ENCODE measurements around the gene DNMT3B.
"Not testable (repeated sequence)": the region's sequence is repeated elsewhere in the genome, so short reads cannot be mapped to it uniquely, and the experiment has no call there.

DNMT3B gene

GRCh38 chr20:32761831-32762753 lies at the start of gene DNMT3B:
TSS of gene DNMT3B (plus strand) at chr20:32762385. CDS start at chr20:32780324, 17,939 bp downstream.
- DNase-seq, result peak; percentile 76

GRCh38 chr20:32718749-32719348 lies 43.3 kb upstream of the DNMT3B start:
- no peak for DNase-seq

GRCh38 chr20:32727683-32728082 lies 34.5 kb upstream of the DNMT3B start:
- DNase-seq, result no peak

GRCh38 chr20:32728435-32728834 lies 33.8 kb upstream of the DNMT3B start:
- not testable (repeated sequence) for DNase-seq

GRCh38 chr20:32729334-32729733 lies 32.9 kb upstream of the DNMT3B start:
- DNase-seq, result not testable (repeated sequence)

- no peak for DNase-seq
Measured at GRCh38 chr20:32731882-32732266, 30.3 kb upstream of the DNMT3B start.

- no peak for DNase-seq
Measured at GRCh38 chr20:32737371-32738223, 24.6 kb upstream of the DNMT3B start.

- DNase-seq, result no peak
Measured at GRCh38 chr20:32741151-32741550, 21.0 kb upstream of the DNMT3B start.

GRCh38 chr20:32742322-32743236 lies 19.6 kb upstream of the DNMT3B start:
- DNase-seq, result peak; percentile 25

GRCh38 chr20:32743237-32744112 lies 18.7 kb upstream of the DNMT3B start, which contains the start of gene COMMD7:
TSS of gene COMMD7 (minus strand) at chr20:32743467. CDS start at chr20:32743391, 76 bp downstream.
- DNase-seq, result peak; percentile 64

- DNase-seq, result no peak
Measured at GRCh38 chr20:32749914-32750637, 12.1 kb upstream of the DNMT3B start.

GRCh38 chr20:32751293-32751692 lies 10.9 kb upstream of the DNMT3B start:
- DNase-seq, result no peak

GRCh38 chr20:32751702-32752457 lies 10.3 kb upstream of the DNMT3B start:
- DNase-seq, result no peak

- DNase-seq, result no peak
Measured at GRCh38 chr20:32752458-32753250, 9.5 kb upstream of the DNMT3B start.

GRCh38 chr20:32753731-32754130 lies 8.5 kb upstream of the DNMT3B start:
- DNase-seq, result no peak

GRCh38 chr20:32756156-32756555 lies 6.0 kb upstream of the DNMT3B start:
- DNase-seq, result no peak

- no peak for DNase-seq
Measured at GRCh38 chr20:32761417-32761830, 761 bp upstream of the DNMT3B start.

GRCh38 chr20:32762754-32763201 lies 593 bp downstream of the DNMT3B start:
- DNase-seq, result peak; percentile 45

All from NK-92 treated with Interleukin-12 subunit alpha and Interleukin-12 subunit beta, amount 100 ng/mL, for 24 hours (cell line).